GM10248 (cell line): ENCODE data around the gene CRTAC1.

Experiments
- CTCF ChIA-PET: fragments of 300-600 bp; sonication (Branson Sonifier 250); formaldehyde crosslinking; extraction: SDS; loops from one replicate; lab custom pipeline; 2021; ENCODE audit warnings: antibody characterized with exemption; lab: Yijun Ruan, JAX
- POLR2A ChIA-PET: fragments of 350-650 bp; sonication (Branson Sonifier 250); formaldehyde crosslinking; extraction: SDS; loops from one replicate; lab custom pipeline; 2020; ENCODE audit warnings: antibody characterized with exemption; lab: Yijun Ruan, JAX
- DNase-seq: peaks from one replicate; pipeline ENCODE4 v3.0.0; 2012; ENCODE audit errors: extremely low spot score
- TF ChIP-seq, protein P1 (sequence below): IDR thresholded peaks from 2 replicates; pipeline ENCODE4 v1.5.1; 2012; ENCODE audit warnings: mild to moderate bottlenecking, low read depth; ENCODE audit errors: extremely low read depth, missing control alignments, control extremely low read depth

The CRTAC1 gene

DNA sequence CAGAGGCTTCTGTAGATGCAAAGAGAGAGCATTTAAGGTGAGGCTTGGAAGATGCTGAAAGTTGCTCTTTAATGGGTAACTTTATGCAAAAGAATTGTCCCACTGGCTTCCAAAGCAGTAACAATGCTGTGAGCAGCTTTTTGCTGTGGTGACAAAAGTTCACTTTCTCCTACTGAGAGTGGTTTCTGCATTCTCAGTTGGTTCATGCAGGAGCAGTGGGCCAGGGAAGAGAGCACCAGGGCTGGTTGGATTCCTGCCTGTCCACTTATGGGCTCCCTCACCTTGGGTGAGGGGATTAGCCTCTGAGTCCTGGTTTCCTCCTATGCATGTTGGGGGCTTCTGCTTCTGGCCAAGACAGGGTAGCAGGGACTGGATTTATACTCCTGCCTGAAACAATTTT lies 211.8 kb downstream of the CRTAC1 start:
- ChIA-PET POLR2A (no interaction called here), CTCF (no interaction called here)

DNA sequence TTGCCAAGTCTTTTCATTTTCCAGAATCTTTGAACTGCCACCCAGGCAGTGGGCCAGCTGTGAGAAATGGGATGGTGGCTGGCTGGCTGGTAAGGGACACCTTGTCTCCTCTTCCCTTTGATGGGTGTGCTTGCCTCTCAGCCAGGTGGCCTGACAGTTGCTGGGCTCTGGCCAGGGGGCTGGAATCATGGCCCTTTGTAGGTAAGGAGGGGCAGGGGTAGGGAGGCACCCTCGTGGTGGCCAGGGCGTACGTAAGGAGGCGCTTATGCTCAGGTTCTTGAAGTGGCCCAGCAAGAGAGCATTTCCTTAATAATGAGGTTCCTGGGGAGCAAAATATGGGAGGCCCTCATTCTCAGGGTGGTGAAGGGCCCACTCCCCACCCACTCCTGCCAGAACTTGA lies 213.8 kb downstream of the CRTAC1 start:
- ChIA-PET POLR2A (no interaction called here), CTCF (no interaction called here)
- TF ChIP-seq, protein P1, sequence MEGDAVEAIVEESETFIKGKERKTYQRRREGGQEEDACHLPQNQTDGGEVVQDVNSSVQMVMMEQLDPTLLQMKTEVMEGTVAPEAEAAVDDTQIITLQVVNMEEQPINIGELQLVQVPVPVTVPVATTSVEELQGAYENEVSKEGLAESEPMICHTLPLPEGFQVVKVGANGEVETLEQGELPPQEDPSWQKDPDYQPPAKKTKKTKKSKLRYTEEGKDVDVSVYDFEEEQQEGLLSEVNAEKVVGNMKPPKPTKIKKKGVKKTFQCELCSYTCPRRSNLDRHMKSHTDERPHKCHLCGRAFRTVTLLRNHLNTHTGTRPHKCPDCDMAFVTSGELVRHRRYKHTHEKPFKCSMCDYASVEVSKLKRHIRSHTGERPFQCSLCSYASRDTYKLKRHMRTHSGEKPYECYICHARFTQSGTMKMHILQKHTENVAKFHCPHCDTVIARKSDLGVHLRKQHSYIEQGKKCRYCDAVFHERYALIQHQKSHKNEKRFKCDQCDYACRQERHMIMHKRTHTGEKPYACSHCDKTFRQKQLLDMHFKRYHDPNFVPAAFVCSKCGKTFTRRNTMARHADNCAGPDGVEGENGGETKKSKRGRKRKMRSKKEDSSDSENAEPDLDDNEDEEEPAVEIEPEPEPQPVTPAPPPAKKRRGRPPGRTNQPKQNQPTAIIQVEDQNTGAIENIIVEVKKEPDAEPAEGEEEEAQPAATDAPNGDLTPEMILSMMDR, result no peak
- DNase-seq, result no peak

More for the DNA sequence above, 211.8 kb downstream of the CRTAC1 start:
- TF ChIP-seq, protein P1, result no peak
- no peak for DNase-seq
